GM18502 (cell line): Measurements from ENCODE around the gene GRWD1.

ENCODE experiments used
- ATAC-seq: cut with Tn5 transposase; IDR thresholded peaks from one replicate; pipeline ENCODE4 v1.9.1; 2021; ENCODE audit warnings: mild to moderate bottlenecking; ENCODE audit not compliant: unreplicated experiment, poor library complexity

Gene GRWD1

DNA sequence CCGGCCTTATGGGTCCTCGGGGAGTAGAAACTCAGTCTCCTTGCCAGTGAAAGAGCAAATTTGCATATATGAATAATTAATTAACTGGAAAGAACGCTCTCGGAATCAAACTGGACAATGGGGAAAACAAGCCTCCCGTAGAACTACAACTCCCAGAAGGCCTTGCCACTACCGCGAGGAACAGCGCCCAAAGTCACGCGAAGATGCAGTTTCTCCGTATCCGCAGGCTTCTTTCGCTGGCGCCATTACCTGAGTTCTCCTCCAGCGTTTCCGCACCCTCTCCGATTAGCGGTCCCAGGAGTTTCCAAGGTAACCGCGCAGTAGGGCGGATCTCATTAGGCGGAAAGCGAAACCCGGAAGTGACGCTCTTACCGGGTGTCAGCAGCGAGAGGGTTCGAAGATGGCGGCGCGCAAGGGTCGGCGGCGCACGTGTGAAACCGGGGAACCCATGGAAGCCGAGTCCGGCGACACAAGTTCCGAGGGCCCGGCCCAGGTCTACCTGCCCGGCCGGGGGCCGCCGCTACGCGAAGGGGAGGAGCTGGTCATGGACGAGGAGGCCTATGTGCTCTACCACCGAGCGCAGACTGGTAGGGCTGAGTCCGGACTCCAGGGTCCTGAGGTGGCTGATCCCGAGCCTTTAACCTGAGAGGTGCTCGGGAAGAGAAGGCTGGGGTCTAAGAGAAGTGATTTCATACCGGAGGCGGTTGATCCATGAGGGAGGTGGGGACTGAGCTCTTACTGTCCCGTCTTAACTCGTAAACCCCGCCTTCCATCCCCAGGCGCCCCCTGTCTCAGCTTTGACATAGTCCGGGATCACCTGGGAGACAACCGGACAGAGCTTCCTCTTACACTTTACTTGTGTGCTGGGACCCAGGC lies at the start of gene GRWD1:
GRWD1 (plus strand) TSS at position 378 of the 876 bp plus-strand sequence; CDS start at position 401, 23 bp downstream.
- ATAC-seq, result peak; percentile 84

DNA sequence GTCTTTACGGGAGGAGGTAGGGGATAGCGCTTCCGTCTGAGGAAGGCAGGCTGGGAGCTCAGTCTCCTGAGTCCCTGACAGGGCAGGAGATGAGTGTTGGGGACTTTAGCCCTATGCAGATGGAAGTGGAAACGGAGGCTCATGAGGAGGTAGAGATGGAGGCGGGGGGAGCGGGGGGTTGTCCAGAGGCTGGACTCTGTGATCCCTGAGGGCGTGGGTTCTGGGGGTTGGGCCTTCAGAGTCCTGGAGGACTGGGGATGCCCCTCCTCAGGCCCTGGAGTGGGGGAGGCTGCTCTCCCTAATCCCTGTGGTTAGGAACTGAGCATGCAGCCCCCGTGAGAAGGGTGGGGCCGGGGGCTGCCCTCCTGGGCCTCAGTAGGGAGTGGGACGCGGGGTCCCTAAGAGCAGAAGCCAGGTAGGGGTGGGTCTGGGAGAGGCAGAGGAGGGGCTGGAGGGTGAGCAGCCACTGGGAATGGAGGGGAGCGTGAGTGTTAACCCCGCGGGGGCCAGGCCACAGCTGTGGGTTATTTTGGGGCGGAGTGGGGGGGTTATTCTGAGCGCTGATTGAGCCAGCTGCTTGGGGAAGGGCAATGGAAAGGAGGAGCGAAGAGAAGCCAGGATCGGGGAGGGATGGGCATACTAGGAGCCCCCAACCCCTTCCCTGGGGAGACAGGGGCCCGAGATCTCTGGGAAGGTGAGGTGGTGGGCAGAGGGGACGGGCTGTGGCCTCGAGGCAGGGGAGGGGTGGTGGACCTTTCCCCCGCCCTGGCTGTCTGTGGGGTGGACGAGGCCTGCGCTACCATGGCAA lies 49.6 kb upstream of the GRWD1 start:
- no peak for ATAC-seq

DNA sequence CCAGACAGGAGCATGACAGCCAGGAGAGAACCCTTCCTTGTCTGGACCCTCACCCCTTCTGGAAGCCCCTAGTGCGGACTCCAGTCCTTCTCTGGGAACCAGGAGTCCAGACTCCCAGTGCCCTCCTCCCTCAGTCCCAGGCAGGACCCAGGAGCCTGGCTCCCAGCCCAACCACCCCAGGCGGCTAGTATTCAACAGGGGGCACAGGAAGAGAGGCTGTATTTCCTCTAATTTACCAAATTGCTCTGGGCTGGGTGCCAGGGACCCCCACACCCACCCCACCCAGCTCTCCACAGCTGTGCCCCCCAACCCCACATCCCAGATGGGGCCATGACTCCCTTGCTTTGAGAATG lies 49.0 kb upstream of the GRWD1 start:
- no peak for ATAC-seq

- no peak for ATAC-seq
Measured at GRCh38 chr19:48397263-48398101, 48.3 kb upstream of the GRWD1 start.

DNA sequence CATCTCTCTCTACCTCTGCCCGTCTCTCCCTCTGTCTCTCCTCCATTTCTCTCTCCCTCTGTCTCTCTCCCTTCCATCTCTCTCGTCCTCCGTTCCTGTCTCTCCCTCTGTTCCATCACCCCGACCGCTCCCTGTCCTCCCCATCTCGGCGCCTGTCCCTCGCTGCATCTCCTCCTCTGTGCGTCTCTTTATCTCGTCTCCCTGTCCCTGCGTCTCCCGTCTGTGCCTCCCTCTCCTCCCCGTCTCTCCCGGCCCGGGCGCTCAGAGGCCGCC lies 47.7 kb upstream of the GRWD1 start:
- no peak for ATAC-seq

DNA sequence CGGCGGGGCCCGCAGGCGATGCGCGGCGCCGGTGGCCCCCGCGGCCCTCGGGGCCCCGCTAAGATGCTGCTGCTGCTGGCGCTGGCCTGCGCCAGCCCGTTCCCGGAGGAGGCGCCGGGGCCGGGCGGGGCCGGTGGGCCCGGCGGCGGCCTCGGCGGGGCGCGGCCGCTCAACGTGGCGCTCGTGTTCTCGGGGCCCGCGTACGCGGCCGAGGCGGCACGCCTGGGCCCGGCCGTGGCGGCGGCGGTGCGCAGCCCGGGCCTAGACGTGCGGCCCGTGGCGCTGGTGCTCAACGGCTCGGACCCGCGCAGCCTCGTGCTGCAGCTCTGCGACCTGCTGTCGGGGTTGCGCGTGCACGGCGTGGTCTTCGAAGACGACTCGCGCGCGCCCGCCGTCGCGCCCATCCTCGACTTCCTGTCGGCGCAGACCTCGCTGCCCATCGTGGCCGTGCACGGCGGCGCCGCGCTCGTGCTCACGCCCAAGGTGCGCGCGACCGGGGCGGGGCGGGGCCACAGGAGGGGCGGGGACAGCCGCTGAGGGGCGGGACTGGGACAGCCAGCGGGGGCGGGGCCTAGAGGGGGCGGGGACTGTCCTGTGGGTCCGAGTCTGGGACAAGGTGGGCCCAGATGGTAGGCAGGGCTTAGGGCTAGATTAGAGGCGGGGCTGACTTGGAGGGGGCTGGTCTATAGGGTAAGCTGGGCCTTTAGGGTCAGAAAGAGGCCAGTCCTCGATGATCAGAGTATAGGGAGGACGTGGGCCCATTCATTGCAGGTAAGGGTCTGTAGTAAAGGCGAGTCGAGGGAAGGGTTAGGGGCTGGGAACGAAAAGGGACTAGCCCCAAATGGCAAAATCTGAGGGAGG lies 47.2 kb upstream of the GRWD1 start:
- peak; percentile 59 for ATAC-seq

DNA sequence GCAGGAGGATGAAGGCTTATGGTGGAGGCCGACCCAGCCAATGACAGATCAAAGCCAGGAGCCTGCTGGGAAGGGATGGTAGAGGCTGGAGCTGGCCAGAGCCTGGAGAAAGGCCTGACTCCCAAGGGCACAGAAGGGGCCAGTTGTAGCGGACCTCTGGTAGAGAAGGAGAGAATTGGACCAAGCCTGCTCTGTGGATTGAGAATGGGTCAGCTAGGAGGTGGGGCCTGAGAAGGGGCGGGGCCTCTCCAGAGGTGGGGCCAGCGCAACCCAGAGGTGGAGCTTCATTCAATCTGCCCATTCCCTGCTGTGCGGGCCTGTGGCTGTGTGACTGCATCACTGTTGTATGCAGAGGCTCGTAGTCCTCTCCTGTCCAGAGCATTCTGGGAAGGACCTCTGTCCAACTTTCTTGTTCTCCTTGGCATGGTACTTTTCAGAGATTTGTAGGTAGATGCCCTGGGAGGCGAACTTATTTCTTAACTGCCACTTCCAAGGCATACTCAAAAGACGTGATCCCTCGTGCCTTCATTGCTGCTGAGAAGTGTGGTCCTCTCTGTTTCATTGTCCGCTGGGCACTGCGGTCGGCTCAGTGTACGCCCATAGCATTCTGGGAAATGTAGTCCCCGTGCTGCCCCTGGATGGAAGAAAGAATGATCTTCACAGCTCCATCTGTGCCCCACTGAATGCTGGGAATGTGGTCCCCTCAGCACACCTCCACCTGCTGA lies 45.6 kb upstream of the GRWD1 start:
- ATAC-seq, result no peak

DNA sequence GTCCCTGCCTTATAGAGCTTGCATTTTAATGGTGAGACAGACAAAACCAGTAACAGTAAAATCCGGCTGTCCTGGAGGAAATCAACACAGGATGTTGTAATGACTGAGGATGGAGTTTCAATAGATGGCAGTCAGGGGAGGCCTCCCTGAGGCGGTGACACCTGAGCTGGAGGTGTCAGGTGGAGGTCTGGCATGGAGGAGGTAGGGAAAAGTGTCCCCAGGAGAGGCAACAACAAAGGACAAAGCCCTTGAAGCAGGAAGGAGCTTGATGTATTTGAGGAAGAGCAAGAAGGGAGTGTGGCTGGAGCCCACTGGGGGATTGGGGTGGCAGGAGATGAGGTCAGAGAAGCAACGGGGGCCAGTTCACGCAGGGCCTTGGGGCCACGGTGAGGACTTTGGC lies 44.5 kb upstream of the GRWD1 start:
- ATAC-seq, result no peak

DNA sequence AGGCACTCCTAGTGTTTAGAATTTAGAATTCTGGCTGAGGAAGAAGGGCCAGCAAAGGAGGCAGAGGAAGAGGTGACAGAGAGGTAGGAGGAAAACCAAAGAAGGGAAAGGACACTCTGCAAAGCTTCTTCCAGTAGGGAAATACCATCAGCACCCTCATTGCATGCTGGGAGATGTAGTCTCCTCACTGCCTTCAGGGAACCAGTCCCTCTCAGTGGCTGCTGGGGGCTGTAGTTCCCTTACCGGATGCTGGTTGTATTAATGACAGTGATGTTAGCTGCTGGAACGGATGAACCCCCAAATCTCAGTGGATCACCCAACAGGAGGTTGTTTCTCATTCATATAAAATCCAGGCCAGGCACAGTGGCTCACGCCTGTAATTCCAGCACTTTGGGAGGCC lies 42.2 kb upstream of the GRWD1 start:
- ATAC-seq, result no peak

DNA sequence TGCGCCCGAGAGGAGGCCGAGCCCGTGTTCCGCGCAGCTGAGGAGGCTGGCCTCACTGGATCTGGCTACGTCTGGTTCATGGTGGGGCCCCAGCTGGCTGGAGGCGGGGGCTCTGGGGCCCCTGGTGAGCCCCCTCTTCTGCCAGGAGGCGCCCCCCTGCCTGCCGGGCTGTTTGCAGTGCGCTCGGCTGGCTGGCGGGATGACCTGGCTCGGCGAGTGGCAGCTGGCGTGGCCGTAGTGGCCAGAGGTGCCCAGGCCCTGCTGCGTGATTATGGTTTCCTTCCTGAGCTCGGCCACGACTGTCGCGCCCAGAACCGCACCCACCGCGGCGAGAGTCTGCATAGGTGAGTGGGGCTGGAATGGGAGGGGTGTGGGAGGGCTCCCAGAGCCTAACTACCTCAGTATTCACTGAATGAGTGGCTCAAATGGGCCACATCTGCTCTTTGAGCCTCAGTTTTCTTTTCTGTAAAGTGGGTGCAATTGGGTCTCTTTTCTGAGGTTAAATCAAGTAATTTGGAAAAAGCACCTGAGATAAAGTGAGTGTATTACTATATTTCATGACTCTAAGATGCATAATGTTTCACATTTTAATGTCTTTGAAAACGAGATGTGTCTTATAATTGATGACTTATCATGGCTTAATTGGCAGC lies 40.6 kb upstream of the GRWD1 start:
- no peak for ATAC-seq

DNA sequence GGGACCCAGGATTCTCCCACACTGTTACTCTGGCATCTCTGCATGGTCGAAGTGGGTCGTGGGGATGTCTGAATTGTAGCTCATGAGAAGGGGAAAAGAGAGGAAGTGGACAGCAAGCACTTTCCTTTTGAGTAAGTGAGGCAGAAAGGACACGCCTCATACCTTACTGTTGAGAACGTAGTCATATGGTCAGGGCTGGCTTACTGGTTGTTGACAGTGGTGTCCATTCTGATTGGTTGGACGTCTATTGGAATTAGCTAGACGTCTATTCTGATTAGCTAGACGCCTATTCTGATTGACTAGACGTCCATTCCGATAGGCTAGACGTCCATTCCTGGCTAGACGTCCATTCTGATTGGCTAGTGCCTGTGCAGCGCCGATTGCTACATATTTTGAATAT lies 39.9 kb upstream of the GRWD1 start:
- no peak for ATAC-seq

GRCh38 chr19:48413879-48414587 lies 31.8 kb upstream of the GRWD1 start:
- ATAC-seq, result no peak

DNA sequence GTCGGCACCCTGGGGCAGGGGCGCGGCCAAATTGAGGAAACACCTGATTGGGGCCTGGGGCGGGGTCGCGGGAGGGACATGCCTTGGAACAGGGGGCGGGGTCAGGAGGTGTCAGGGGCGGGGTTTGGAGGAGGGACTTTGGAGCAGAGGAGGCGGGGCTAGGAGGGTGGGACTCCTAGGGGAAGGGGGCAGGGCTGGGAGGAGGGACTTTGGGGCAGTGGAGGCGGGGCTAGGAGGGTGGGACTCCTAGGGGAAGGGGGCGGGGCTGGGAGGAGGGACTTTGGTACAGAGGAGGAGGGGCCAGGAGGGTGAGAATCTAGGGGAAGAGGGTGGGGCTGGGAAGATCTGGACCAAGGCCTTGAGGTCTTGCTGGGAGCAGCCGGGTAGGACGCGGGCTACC lies 30.4 kb upstream of the GRWD1 start:
- ATAC-seq, result no peak

DNA sequence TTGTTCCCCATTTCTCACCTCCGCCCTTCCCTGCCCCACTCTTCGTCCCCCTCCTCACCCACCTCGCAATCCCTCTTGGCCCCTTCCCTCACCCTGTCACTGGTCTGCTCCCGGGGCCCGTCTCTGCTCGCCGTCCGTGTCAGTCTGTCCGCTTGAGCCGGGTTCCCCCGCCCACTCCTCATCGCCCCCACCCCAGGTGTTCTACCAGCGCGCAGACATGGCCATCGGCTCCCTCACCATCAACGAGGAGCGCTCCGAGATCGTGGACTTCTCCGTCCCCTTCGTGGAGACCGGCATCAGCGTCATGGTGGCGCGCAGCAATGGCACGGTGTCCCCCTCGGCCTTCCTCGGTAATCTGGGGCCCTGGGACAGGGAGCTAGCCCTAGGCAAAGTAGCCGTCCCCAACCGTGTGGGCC lies 30.0 kb upstream of the GRWD1 start:
- no peak for ATAC-seq

- ATAC-seq, result no peak
Measured at GRCh38 chr19:48417421-48417820, 28.4 kb upstream of the GRWD1 start.

DNA sequence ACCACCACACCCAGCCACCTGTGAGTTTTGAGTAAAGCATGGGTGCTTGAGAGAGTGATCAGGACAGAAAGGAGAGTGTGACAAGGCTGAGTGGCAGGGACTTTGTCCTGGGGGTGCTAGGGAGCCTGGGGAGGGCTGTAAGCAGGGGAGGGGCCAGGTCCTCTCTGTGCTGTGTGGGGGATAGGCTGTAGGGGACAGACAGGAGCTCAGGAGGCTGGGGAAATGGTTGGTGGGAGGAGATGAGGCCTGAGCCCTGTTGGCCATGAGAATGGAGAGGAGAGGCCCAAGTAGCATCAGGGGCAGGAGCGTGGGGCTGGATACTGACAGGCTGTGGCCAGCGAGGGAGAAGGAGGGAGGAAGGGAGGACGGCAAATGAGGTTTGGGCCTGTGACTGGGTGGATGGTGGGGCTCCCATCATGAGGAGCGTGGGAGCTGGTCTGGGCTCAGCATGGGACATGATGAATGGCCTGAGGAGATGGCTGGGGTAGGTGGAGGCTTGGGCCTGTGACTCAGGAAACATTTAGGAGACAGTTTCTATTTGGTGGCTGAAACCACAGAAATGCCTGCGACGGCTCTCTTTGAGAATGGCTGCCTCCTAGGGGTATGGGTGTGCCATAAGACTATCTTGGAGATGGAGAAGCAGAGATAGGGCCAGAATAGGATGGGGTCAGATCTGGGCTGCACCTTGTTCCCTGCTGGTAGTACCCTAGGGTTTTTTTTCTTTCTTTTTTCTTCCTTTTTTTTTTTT lies 27.3 kb upstream of the GRWD1 start:
- ATAC-seq, result no peak

- peak; percentile 58 for ATAC-seq
Measured at GRCh38 chr19:48419158-48419920, 26.4 kb upstream of the GRWD1 start.
